Measurements from ENCODE around the gene RPL9. TPM values are rescaled to one million over a fixed set of nuclear protein-coding genes. Genes with fewer than 3 reads are reported as not detected.

Gene RPL9
- total and polyA plus RNA-seq, 2 of the 4 experiments (the other 2 are of a cell fraction) = 1,627 to 1,905 TPM

- Histone ChIP-seq H3K9me1 (ENCODE audit: insufficient read depth, low read length) (no peaks in the 10 kb centered on the region), H3K23ac (ENCODE audit: low read depth, low read length) (no peak overlapping the region), H4K5ac (ENCODE audit: low read depth, low read length) (no peak overlapping the region), H3K27ac (ENCODE audit: insufficient read depth, low read length) (no peak overlapping the region), H3K56ac (ENCODE audit: extremely low read depth, insufficient read depth, low read length) (no peak overlapping the region), H3K36me3 (ENCODE audit: control insufficient read depth, insufficient read depth, low read length) (no peaks in the 10 kb centered on the region), H4K8ac (ENCODE audit: low read depth in 2 of 2, low read length in 2 of 2) (no peak overlapping the region), H2BK20ac (ENCODE audit: low read depth, low read length) (no peak overlapping the region), H2BK120ac (ENCODE audit: low read depth, low read length) (no peak overlapping the region), H3K9ac (ENCODE audit: low read depth, low read length) (no peak overlapping the region), H3K4me2 (ENCODE audit: low read depth, low read length) (no peak overlapping the region), H2AFZ (replicated peaks; ENCODE audit: low read length, poor library complexity) (no peak overlapping the region), H3K4me1 (ENCODE audit: control insufficient read depth, insufficient read depth, low read length) (no peaks in the 10 kb centered on the region), H3K14ac (replicated peaks; ENCODE audit: low read depth, low read length) (no peak overlapping the region), H2AK9ac (replicated peaks; ENCODE audit: low read depth, low read length, poor library complexity) (no peak overlapping the region), H3K27me3 (ENCODE audit: control insufficient read depth, insufficient read depth, low read length) (peaks cover 6% of the 10 kb centered on the region; the same call in 1 of the 2 replicates), H3K4me3 (ENCODE audit: insufficient read depth, low read depth, low read length) (no peak overlapping the region), H4K20me1 (ENCODE audit: insufficient read depth, low read length) (no peaks in the 10 kb centered on the region), H3K18ac (ENCODE audit: low read depth, low read length) (no peak overlapping the region), H2BK15ac (ENCODE audit: low read depth, low read length) (no peak overlapping the region), H2AK5ac (ENCODE audit: low read depth, low read length) (no peak overlapping the region), H3K4ac (ENCODE audit: low read depth, low read length) (no peak overlapping the region), H3K9me3 (ENCODE audit: control insufficient read depth, insufficient read depth, low read length) (no peaks in the 10 kb centered on the region), H3K79me1 (ENCODE audit: low read depth in 1 of 2, low read length in 2 of 2) (no peaks in the 10 kb centered on the region), H2BK5ac (ENCODE audit: low read depth, low read length, poor library complexity, severe bottlenecking) (no peak overlapping the region), H4K91ac (ENCODE audit: insufficient read depth, low read depth, low read length) (no peak overlapping the region)
- DNase-seq = no peak
- intact Hi-C loops (cut with micrococcal nuclease) (no loop called here), dilution Hi-C loops (cut with HindIII; ENCODE audit: low sequenced_read_pairs, unreplicated experiment) (no loop called here), in situ Hi-C loops (cut with MboI; ENCODE audit: low sequenced_read_pairs) (no loop called here)
- no peak for ATAC-seq (ENCODE audit: low read depth)
- CTCF ChIA-PET = interaction anchor here (0.6 kb wide), 1 partner anchor 11 kb away, joined by 5 read pairs; no protein-coding TSS in a partner anchor
- POLR2A ChIA-PET (ENCODE audit: unreplicated experiment) = no interaction called here
- TF ChIP-seq RAD21 (IDR thresholded peaks at IDR 0.05; ENCODE audit: low read length) = no peak
- no peak for TF ChIP-seq SMC3 (IDR thresholded peaks at IDR 0.05; ENCODE audit: low read depth, low read length)
- TF ChIP-seq, protein P1, sequence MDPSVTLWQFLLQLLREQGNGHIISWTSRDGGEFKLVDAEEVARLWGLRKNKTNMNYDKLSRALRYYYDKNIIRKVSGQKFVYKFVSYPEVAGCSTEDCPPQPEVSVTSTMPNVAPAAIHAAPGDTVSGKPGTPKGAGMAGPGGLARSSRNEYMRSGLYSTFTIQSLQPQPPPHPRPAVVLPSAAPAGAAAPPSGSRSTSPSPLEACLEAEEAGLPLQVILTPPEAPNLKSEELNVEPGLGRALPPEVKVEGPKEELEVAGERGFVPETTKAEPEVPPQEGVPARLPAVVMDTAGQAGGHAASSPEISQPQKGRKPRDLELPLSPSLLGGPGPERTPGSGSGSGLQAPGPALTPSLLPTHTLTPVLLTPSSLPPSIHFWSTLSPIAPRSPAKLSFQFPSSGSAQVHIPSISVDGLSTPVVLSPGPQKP (IDR thresholded peaks at IDR 0.05; ENCODE audit: borderline replicate concordance, low read depth, low read length) = no peak
- TF ChIP-seq CEBPB (IDR thresholded peaks at IDR 0.05; ENCODE audit: low read depth, low read length) = no peak
- no peak for TF ChIP-seq CHD1 (IDR thresholded peaks at IDR 0.05; ENCODE audit: low read depth, low read length)
- no peak for TF ChIP-seq NFE2L2 (IDR thresholded peaks at IDR 0.05; ENCODE audit: low read depth, low read length)
- no peak for TF ChIP-seq POLR2A (IDR thresholded peaks at IDR 0.05; ENCODE audit: low read depth, low read length)
- no peak for TF ChIP-seq RFX5 (IDR thresholded peaks at IDR 0.05; ENCODE audit: low read depth, low read length)
- TF ChIP-seq FOS (IDR thresholded peaks at IDR 0.05; ENCODE audit: low read depth, low read length) = no peak
- TF ChIP-seq RCOR1 (IDR thresholded peaks at IDR 0.05; ENCODE audit: insufficient replicate concordance, low read length) = no peak
- TF ChIP-seq, protein P2, sequence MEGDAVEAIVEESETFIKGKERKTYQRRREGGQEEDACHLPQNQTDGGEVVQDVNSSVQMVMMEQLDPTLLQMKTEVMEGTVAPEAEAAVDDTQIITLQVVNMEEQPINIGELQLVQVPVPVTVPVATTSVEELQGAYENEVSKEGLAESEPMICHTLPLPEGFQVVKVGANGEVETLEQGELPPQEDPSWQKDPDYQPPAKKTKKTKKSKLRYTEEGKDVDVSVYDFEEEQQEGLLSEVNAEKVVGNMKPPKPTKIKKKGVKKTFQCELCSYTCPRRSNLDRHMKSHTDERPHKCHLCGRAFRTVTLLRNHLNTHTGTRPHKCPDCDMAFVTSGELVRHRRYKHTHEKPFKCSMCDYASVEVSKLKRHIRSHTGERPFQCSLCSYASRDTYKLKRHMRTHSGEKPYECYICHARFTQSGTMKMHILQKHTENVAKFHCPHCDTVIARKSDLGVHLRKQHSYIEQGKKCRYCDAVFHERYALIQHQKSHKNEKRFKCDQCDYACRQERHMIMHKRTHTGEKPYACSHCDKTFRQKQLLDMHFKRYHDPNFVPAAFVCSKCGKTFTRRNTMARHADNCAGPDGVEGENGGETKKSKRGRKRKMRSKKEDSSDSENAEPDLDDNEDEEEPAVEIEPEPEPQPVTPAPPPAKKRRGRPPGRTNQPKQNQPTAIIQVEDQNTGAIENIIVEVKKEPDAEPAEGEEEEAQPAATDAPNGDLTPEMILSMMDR (conservative IDR thresholded peaks at IDR 0.05; ENCODE audit: low read depth, low read length) = no peak
- WGBS, 2 experiments (ENCODE audit: extremely low coverage in 2 of 2, insufficient read length in 1 of 2) = no CpG with 5 or more reads among the region's 1 CpG
- BruUV-seq (replicated peaks) = no TSS peak
Measured at GRCh38 chr4:39407584-39407885, 51.2 kb downstream of the RPL9 start.
